ENCODE results near the gene HPN.

- TF ChIP-seq CTCF (conservative IDR thresholded peaks at IDR 0.05; ENCODE audit: low read length), result no peak
- no peak for TF ChIP-seq EZH2phosphoT487 (IDR thresholded peaks at IDR 0.05; ENCODE audit: borderline replicate concordance)
These were observed 63.5 kb downstream of the HPN start for GRCh38 chr19:35105047-35105410.

Measured in Loucy (cell line).